ENCODE results near the gene NPL.

The NPL gene

DNA sequence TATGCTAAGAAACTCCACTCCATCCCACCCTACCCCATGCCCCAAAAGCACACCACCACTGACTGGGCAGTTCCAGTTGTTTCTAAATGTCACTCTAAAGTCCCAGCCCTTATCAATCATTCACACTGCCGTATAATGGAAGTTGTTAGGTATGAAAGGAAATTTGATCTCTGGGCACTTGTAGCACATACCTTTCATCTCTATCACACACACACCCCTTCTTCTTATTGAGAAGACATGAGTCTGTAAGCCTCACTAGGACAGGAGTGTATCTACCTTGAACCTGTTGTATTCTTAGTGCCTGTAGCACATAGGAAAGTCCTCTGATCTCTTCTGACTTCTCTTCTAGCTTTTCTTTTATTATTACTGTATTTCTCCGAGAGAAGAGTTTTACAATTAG lies 27.3 kb downstream of the NPL start:
- DNase-seq (ENCODE audit: low read depth in 3 of 3) = no peak

DNA sequence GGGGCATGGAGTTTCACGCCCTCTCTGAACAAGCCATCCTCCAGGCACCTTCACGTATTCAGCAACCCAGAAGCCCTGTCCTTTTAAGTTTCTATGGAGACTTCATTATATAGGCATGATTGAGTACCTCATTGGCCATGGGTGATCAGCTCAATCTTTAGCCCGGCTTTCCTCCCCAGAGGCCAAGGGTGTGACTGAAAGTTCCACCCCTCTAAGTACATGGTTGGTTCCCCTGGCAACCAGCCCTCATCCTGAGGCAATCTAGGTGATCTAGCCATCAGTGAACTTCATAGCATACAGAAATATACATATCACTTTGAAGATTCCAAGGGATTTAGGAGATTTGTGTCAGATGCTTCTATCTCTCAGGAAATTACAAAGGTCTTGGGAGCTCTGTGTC lies 28.2 kb downstream of the NPL start:
- DNase-seq (ENCODE audit: low read depth in 3 of 3) = no peak

DNA sequence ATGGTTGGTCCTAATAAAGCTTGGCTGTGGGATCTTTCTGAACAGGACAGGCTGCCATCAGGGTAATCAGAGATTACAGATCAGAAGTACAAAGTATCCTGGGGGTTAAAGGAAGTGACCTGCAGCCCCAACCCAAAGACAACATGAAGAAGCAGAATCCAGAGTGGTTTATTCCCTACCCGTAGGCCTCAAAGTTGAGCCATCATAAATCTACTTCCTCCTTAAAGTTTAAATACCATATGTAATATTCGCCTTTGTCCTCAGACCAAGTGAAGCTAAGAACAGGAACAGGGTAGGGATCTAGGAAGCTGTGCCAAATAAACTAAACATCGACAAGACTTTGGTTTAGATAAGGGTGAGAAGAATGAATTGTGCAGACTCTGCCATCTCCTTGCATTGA lies 33.6 kb downstream of the NPL start:
- no peak for DNase-seq (ENCODE audit: low read depth in 3 of 3)

DNA sequence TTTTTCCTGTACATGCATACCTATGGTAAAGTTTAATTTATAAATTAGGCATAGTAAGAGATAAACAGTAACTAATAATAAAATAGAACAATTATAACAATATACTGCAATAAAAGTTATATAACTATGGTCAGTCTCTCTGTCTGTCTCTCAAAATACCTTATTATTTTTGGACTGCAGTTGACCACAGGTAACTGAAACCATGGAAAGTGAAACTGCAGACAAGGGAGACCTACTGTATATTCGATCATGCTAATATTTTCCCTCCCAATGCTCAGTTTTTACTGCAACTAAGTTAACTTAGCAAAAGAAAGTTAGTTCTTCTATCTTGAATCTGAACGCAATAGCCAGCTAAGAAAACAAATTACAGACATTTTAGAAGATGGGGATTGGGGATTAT lies 37.3 kb downstream of the NPL start:
- no peak for DNase-seq (ENCODE audit: low read depth in 3 of 3)

DNA sequence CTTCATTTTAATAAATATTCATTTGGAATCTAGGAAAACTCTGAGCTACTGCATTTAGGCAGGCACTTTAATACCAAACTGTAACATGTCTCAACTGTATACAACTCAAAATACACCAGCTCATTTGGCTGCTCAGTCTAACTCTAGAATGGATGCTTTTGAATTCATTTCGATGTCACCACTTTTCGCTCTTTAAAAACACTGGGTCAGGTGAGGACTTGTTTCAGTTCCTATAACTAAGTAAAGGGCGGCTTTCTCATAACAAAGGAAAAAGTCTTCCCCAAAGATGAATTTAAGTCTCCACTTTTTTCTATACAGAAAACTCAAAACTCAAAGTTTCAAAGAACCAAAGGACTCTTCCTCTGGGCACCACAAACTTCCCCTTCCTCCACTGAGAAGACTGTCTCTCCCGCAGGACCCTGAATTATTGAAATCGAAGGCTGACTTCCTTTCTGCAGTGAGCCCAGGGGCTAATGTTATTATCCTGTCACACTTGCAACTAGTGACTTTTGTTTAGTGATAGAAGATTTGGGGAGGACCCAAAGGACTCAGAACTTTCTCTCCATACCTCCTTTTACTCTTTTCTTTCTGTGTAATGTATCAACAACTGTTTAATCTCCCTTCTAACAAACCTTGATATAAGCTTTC lies 39.8 kb downstream of the NPL start:
- DNase-seq (ENCODE audit: low read depth in 3 of 3) = no peak

DNA sequence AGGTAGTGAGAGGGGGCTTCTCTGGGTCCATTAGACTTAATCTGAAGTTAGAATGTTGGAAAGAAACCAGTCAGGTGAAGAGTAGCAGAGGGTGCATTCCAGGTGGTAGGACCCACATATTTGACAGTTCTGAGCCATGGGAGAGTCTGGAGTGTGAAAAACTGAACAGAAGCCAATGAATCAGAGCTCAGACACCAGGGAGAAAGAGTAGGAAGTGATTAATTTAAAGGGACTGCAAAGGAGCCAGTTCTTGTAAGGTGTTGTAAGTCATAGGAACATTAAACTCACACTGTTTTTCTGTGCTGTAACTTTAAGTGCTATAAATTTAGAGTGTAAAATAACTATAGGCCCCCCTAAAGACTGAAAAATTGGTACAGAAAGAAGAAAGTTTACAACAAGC lies 43.7 kb downstream of the NPL start:
- no peak for DNase-seq (ENCODE audit: low read depth in 3 of 3)

DNA sequence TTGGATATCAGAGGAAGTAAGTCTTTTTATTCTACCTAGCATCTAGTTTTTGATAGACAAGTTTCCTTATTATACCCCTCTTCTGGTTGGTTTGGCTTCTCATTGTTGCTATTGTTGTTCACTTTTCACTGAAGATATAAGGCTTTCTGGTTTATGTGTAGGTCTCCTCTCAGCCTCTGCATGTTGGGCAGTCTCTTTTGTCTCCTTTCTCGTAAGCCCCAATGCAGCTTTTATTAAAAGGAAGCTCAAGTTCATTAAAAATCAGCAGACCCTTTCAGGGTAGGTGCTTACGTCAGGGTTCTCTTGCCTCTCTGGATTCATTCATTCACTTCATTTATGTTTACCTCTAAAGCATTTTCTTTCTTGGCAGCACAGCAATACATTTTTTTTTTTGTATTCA lies 44.8 kb downstream of the NPL start:
- no peak for DNase-seq (ENCODE audit: low read depth in 3 of 3)

DNA sequence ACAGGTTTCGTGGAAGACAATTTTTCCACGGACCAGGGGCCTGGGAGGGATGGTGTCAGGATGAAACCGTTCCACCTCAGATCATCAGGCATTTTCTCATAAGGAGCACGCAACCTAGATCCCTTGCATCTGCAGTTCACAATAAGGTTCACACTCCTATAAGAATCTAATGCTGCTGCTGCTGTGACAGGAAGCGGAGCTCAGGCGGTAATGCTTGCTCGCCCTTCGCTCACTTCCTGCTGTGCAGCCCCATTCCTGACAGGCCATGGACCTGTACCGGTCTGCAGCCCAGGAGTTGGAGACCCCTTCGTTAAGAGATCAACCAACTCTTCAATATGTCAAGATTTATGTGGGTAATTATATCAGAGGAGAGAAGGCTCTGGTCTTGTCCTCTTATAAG lies 46.2 kb downstream of the NPL start:
- no peak for DNase-seq (ENCODE audit: low read depth in 3 of 3)

DNA sequence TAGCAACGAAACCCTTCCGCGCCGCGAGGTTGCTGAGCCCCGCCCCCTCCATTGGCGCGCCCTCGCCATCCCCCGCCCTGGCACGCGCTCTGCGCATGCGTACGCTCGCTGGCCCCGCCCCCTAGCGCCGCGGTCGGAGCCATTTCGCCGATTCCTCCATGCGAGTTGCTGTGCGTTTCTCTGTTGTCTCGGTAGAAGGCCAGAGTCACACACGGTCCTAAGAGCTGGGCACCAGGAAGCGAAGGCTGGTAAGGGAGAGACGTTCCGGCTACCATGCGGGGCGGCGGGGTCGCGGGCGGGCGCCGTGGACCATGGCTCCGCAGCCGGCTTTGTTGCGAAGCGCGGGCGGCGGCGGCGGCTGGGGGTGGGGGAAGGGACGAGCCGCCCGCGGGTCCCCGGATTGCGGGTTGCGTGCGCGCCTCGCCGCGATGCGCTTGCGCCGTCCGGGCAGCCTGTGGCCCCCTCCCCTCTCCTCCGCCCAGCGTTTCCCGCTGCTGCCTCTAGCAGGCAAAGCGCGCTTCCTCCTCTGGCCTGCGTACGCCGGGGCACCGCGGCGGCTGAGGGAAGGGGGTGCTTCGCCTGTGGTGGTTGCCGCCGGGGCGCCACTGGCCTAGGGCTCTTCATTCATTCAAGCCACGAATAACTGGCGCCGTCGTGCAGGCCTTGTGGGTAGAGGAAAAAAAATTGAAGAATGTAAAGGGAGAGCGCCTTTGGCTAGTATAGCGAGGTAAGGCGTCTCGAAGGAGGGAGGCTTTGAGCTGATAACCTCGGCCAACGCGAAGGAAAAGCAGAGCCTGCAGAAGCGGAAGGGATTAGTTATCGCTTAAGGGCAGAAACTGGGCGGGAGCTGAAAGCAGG lies 49.9 kb downstream of the NPL start, which contains the start of gene DHX9:
TSS of gene DHX9 (plus strand) at position 139 of the 858 bp plus-strand sequence. CDS start 3,220 bp downstream, outside the sequence.
- DNase-seq (ENCODE audit: low read depth in 3 of 3) = peak; percentile 89 to 92 (median 92)

DNA sequence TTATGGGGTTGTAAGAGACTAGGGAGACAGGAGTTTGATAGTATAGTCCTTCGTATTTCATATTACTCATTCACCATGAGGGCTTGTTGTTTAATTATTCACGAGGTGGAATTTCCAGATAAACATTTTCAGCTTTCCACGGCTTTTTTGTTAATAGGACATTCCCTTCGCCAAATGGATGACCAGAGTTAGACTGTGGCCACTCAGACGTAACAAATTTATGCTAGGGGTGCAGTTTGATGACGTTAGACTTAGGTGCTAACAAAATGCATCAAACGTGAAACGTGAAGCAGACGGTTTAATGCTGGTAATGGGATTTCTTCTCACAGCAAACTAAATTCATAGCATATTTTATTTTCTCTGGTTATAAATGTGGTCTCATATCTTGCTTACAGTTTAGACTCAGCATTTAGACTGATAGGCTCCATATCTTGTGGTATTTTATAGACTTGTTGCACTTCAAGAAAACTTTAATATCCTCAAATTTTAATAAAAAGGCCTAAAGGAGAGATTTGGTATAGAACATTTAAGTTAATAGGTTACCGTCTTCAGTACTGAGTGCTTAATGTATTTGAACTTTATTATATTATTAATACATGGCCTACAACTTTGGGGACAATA lies 51.9 kb downstream of the NPL start:
- no peak for DNase-seq (ENCODE audit: low read depth in 3 of 3)

DNA sequence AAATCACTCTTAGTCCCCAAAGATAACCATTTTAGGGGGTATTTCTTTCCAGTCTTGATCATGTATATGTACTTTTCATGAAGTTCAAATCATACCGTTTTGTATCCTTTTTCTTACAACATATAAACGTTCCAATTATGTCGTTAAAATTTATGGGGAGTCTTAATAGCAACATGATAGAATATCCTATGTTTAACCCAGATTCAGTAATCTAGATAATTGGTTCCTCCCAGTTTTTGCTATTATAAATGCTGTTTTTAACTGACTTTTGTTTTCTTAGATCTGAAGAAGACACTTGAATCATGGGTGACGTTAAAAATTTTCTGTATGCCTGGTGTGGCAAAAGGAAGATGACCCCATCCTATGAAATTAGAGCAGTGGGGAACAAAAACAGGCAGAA lies 52.7 kb downstream of the NPL start:
- DNase-seq (ENCODE audit: low read depth in 3 of 3) = no peak

DNA sequence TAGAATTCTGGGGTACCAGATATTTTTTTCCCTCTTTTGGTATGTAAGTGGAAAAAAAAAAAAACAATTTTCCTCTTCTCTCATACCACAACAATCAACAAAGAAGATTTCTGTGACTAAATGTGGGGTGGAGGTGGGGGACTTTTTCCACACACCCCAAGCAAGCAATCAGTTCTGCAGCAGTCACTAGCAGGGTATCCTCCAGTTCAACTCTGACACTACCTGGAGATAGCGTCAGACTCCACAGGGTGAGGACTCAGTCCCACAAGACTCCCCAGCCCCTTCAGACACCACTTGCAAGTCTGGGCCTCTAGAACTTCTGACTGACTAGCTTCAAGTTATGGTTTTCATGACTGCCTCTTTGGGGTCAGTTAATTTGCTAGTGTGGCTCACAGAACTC lies 55.8 kb downstream of the NPL start:
- no peak for DNase-seq (ENCODE audit: low read depth in 3 of 3)

DNA sequence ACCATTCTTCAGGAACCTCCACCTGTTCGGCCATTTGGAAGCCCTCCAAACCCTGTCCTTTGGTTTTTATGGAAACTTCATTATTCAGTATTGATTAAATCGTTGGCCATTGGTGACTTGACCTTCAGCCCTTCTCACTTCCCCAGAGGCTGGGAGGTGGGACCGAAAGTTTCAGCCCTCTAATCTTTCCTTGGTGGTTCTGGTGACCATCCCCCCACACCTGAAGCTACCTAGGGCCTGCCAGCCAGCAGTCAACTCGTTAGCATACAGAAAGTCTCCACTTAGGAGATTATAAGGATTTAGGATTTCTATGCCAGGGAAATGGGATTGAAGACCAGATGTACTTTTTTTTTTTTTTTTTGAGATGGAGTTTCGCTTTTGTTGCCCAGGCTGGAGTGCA lies 56.3 kb downstream of the NPL start:
- no peak for DNase-seq (ENCODE audit: low read depth in 3 of 3)

DNA sequence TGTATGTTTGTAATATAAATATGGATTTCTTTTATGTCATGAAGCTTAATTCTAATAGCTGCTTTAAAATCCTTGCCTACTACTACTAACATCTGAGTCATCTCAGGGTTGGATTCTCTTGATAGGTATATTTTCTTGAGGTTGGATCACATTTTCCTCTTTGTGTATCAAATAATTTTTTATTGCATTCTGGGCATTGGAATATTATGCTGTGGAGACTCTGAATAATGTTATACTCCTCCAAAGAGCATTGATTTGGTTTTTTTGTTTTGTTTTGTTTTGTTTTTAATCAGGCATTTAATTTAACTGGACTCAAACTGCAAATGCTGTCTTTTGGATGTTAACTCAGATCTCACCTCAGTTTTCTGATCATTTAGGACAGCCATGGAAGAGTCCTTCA lies 57.5 kb downstream of the NPL start:
- no peak for DNase-seq (ENCODE audit: low read depth in 3 of 3)

DNA sequence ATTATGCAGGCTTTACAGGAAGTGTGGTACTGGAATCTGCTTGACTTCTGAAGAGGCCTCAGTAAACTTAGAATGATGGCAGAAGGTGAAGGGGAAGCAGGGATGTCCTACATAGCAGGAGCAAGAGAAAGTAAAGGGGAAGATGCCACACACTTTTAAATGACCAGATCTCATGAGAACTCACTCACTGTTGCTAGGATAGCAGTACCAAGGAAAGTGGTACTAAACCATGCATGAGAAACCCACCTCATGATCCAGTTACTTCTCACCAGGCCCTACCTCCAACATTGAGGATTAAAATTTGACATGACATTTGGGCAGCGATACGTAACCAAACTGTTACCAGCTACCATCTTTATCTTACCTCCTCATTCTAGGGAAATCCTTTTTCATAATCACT lies 59.2 kb downstream of the NPL start:
- DNase-seq (ENCODE audit: low read depth in 3 of 3) = no peak

DNA sequence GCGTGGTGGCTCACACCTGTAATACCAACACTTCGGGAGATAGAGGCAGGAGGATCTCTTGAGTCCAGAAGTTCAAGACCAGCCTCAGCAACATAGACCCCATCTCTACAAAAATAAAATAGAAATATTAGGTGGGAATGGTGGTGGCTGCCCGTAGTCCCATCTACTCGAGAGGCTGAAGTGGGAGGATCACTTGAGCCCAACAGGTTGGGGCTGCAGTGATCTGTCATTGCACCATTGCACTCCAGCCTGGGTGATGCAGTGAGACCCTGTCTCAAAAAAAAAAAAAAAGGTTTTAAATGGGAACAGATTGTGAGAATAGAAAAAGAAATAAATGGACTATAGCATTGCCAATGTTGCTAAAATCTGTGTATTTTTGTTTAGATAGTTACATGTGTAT lies 60.7 kb downstream of the NPL start:
- DNase-seq (ENCODE audit: low read depth in 3 of 3) = no peak

DNA sequence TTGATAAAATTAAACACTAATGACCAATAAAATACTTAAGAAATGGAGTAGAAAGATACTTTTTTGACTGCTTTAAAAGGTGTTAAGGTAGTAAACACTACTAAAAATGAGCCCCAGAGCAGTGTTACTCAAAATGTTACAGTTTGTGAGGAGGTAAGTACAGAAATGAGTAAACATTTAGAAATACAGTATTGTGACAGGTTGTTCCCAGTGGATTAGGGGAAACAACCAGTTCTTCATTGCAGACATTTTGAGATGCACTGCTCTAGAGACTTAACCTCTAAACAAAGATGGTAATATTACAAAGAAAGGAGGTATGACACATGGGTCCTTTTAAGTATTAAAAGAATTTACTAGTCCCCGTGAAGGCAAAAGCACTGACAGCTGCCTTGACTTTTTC lies 62.3 kb downstream of the NPL start:
- DNase-seq (ENCODE audit: low read depth in 3 of 3) = no peak

DNA sequence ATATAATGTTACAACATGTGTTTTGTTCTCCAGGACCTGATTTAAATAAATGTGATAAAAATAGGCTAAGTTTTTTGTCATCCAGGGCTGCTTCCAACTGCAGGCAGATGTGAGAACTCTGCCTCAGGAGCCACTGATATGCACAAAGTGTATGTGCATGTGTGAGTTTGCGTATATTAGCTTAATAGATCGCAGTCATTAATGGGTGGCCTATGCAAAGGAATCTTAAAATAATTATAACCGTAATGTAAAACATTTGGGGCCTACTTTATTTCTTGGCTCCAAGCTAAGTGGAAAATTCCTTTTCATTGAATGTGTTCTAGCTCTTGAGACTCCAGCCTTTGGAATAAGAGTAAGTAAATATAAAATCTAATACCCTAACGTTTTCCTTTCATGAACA lies 66.3 kb downstream of the NPL start:
- DNase-seq (ENCODE audit: low read depth in 3 of 3) = no peak

DNA sequence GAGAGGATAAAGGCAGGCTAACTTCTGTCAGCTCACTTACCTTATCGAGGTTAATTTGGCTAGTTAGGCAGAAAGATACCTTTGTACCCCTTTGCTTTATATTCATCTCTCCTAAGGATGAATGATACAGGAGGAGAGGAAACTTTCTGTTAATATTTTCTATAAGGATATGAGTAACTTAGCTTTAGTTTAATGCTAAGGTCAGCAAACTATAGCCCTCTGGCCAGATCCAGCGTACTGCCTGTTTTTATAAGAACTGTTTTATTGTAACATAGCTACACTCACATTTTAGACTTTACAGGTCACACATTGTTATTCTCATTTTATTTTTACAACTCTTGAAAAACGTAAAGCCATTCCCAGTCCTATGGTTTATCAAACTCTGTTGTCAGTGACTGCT lies 67.6 kb downstream of the NPL start:
- DNase-seq (ENCODE audit: low read depth in 3 of 3) = no peak

DNA sequence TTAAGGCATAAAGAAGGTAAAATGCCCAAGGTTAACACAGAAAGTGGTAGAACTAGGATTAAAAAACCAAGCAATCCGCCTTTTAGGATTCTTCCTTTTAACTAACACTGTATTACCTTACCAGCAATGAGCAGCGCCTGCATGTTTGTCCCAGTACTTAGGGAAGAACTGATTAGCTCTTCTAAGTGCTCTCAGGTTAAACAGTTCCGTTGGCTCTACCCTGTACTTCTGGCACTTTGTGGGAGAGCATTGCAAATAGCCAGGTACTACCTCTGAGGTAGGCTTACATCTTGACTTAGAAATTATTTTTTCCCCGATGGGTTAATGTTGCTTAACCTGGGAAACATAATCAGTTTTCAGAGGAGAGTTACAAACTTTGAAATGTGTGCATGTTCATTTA lies 71.1 kb downstream of the NPL start:
- no peak for DNase-seq (ENCODE audit: low read depth in 3 of 3)

DNA sequence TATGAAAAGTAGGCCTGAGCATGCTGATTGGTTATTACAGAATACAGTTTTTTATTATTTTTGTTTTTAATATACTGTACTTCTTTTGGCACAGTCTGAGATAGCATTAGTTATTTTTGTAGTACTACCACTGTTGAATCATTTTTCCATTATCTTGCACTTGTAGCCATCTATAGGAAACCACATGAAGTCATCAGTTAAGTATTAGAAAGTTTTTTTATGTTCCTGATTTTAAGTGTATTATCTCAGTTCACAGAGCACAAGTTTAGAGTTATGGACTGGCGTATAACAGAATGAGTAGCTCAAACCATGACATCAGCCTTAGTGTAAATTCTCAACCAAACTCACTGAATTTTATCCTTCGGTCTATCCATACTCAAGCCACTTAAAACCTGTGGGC lies 72.4 kb downstream of the NPL start:
- DNase-seq (ENCODE audit: low read depth in 3 of 3) = no peak

DNA sequence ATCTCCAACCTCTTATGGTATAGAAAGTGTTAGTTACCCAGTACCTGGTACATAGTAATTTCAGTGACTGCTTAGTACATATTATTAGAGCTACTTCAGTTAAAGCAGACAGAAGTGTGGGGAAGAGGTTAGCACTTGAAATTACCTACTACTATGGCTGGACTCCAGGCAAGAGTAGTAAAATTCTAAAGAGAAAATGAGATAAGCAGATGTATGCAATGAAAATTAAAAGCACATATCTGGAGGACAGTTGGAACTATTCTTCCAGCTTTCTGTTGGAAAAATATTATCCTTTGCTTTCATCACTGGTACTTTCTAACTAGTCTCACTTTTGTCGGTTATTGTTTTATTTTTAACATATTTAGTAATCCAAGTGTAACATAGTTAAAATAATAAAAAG lies 73.3 kb downstream of the NPL start:
- DNase-seq (ENCODE audit: low read depth in 3 of 3) = no peak

DNA sequence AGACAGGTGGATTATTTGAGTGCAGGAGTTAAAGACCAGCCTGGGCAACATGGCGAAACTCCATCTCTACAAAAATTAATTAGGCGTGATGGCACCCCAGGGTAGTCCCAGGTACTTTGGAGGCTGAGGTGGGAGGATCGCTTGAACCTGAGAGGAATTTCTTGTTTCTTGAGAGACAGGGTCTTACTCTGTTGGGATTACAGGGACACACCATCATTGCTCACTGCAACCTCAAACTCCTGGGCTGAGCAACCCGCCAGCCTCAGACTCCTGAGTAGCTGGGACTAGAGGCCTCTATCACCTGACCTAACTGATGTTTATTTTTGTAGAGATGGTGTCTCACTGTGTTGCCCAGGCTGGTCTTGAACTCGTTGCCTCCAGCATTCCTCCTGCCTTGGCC lies 74.4 kb downstream of the NPL start:
- no peak for DNase-seq (ENCODE audit: low read depth in 3 of 3)
